HepG2 (cell line): Measurements from ENCODE around the gene SESN2. TPM values are rescaled to one million over a fixed set of nuclear protein-coding genes. Genes with fewer than 3 reads are reported as not detected.

Experiments
- AKAP8 ChIP-seq: sonication (generic); formaldehyde crosslinking; IDR thresholded peaks from 2 replicates; pipeline ENCODE4 v1.5.1; 2020; ENCODE audit warnings: mild to moderate bottlenecking, missing genetic modification reagents
- DRAP1 ChIP-seq: IDR thresholded peaks from 2 replicates; pipeline ENCODE4 v1.6.1; 2016; ENCODE audit warnings: missing genetic modification reagents, missing compliant biosample characterization
- FOXA1 ChIP-seq, 2 experiments: fragments of 450-650 bp in 1 of 2; sonication (generic) in 1 of 2; formaldehyde crosslinking in 1 of 2; IDR thresholded peaks; 2 replicates each; pipeline versions ENCODE4 v1.4.0 to v1.6.1; 2016 to 2020; ENCODE audit warnings: missing genetic modification reagents in 1 of 2
- FOXP1 ChIP-seq, 2 experiments: fragments of 450-650 bp in 1 of 2; IDR thresholded peaks; 2 replicates each; pipeline ENCODE4 v1.6.1; 2017 to 2018; ENCODE audit warnings: antibody characterized with exemption in 1 of 2
- HNRNPL ChIP-seq: fragments of 200-400 bp; formaldehyde crosslinking; IDR thresholded peaks from 2 replicates; pipeline ENCODE4 v1.6.1; 2017; ENCODE audit warnings: mild to moderate bottlenecking, low read depth, low read length
- IRF1 ChIP-seq: sonication (generic); formaldehyde crosslinking; IDR thresholded peaks from 2 replicates; pipeline ENCODE4 v1.4.0; 2020; ENCODE audit warnings: low read depth, mild to moderate bottlenecking, missing genetic modification reagents
- MTF2 ChIP-seq: sonication (generic); formaldehyde crosslinking; IDR thresholded peaks from 2 replicates; pipeline ENCODE4 v1.5.0; 2020; ENCODE audit warnings: missing genetic modification reagents, borderline replicate concordance
- MZF1 ChIP-seq: sonication (generic); formaldehyde crosslinking; IDR thresholded peaks from 2 replicates; pipeline ENCODE4 v1.8.1; 2023; ENCODE audit warnings: mild to moderate bottlenecking, missing genetic modification reagents, borderline replicate concordance
- PCBP1 ChIP-seq: fragments of 200-400 bp; formaldehyde crosslinking; IDR thresholded peaks from 2 replicates; pipeline ENCODE4 v1.6.1; 2017; ENCODE audit warnings: mild to moderate bottlenecking, low read depth, low read length, borderline replicate concordance
- POLR2AphosphoS5 ChIP-seq: IDR thresholded peaks from 2 replicates; pipeline ENCODE4 v1.6.1; 2012; ENCODE audit warnings: low read depth, low read length
- SALL1 ChIP-seq: sonication (generic); formaldehyde crosslinking; IDR thresholded peaks from 2 replicates; pipeline ENCODE4 v1.8.0; 2022; ENCODE audit warnings: mild to moderate bottlenecking, missing genetic modification reagents
- SALL2 ChIP-seq: sonication (generic); formaldehyde crosslinking; IDR thresholded peaks from 2 replicates; pipeline ENCODE4 v1.8.1; 2023; ENCODE audit warnings: mild to moderate bottlenecking, missing genetic modification reagents, inconsistent platforms
- SMARCC2 ChIP-seq: fragments of 450-650 bp; IDR thresholded peaks from 2 replicates; pipeline ENCODE4 v1.6.1; 2017; ENCODE audit warnings: antibody characterized with exemption, mild to moderate bottlenecking
- TP53 ChIP-seq: sonication (generic); formaldehyde crosslinking; conservative IDR thresholded peaks from 2 replicates; pipeline ENCODE4 v1.4.0; 2020; ENCODE audit warnings: missing genetic modification reagents
- XRCC5 ChIP-seq: fragments of 200-400 bp; formaldehyde crosslinking; optimal IDR thresholded peaks from 2 replicates; pipeline ENCODE3; 2017; ENCODE audit warnings: mild to moderate bottlenecking, low read length
- ZBTB34 ChIP-seq: sonication (generic); formaldehyde crosslinking; IDR thresholded peaks from 2 replicates; pipeline ENCODE4 v1.8.0; 2022; ENCODE audit warnings: mild to moderate bottlenecking, missing genetic modification reagents
- ZBTB4 ChIP-seq: sonication (generic); formaldehyde crosslinking; IDR thresholded peaks from 2 replicates; pipeline ENCODE4 v1.4.0; 2020; ENCODE audit warnings: missing genetic modification reagents, mild to moderate bottlenecking, borderline replicate concordance
- ZBTB8A ChIP-seq: sonication (generic); formaldehyde crosslinking; IDR thresholded peaks from 2 replicates; pipeline ENCODE4 v1.4.0; 2020; ENCODE audit warnings: mild to moderate bottlenecking, low read depth, missing genetic modification reagents, borderline replicate concordance
- ZFP41 ChIP-seq: sonication (generic); formaldehyde crosslinking; IDR thresholded peaks from 2 replicates; pipeline ENCODE4 v1.4.0; 2020; ENCODE audit warnings: mild to moderate bottlenecking, missing genetic modification reagents, borderline replicate concordance
- ZNF138 ChIP-seq: sonication (generic); formaldehyde crosslinking; IDR thresholded peaks from 2 replicates; pipeline ENCODE4 v1.5.0; 2020; ENCODE audit warnings: mild to moderate bottlenecking, low read depth, missing genetic modification reagents
- ZNF432 ChIP-seq: sonication (generic); formaldehyde crosslinking; IDR thresholded peaks from 2 replicates; pipeline ENCODE4 v1.5.0; 2020; ENCODE audit warnings: missing genetic modification reagents, mild to moderate bottlenecking, borderline replicate concordance
- ZNF557 ChIP-seq: sonication (generic); formaldehyde crosslinking; IDR thresholded peaks from 2 replicates; pipeline ENCODE4 v1.4.0; 2020; ENCODE audit warnings: missing genetic modification reagents
- ZNF619 ChIP-seq: sonication (generic); formaldehyde crosslinking; IDR thresholded peaks from 2 replicates; pipeline ENCODE4 v1.4.0; 2020; ENCODE audit warnings: mild to moderate bottlenecking, missing genetic modification reagents
- ZNF841 ChIP-seq: sonication (generic); formaldehyde crosslinking; IDR thresholded peaks from 2 replicates; pipeline ENCODE4 v1.8.1; 2023; ENCODE audit warnings: missing genetic modification reagents, borderline replicate concordance
- polyA plus RNA-seq, 8 experiments: library from polyadenylated mRNA; depleted of rRNA in 3 of 8; stranded (reverse) in 7 of 8; unstranded in 1 of 8; fragments of >200 nt; fragmentation: Illumina TruSeq in 4 of 8; extraction: Trizol in 4 of 8; gene quantifications; 2 replicates each; pipeline versions ENCODE4 v1.2.1 to v1.2.3, GENCODE V29; 2011 to 2016; ENCODE audit warnings: low read depth in 4 of 8, missing spikeins in 1 of 8, mixed read lengths in 1 of 8; ENCODE audit not compliant: insufficient read depth in 1 of 8
- total RNA-seq, 5 experiments: library from RNA; depleted of rRNA; stranded (reverse); fragments of >200 nt; fragmentation: Illumina TruSeq; extraction: Trizol; gene quantifications; 2 replicates each; pipeline ENCODE4 v1.2.3, GENCODE V29; 2016; ENCODE audit warnings: low read depth in 1 of 5

The SESN2 gene
- total and polyA plus RNA-seq, 2 of the 13 experiments (the other 11 are each of a cell fraction or from before 2014, with no cell fraction given), result 13.2 to 19.1 TPM

GRCh38 chr1:28296401-28297261 is 37.3 kb downstream of the SESN2 start (continued):
- TF ChIP-seq ZBTB4 (CRISPR knock-in tag), result no peak
- no peak for TF ChIP-seq FOXP1 (IDR thresholded peaks at IDR 0.05)
- peak; percentile 78 for TF ChIP-seq FOXP1 (CRISPR knock-in tag; IDR thresholded peaks at IDR 0.05)
- TF ChIP-seq ZFP41, result no peak
- TF ChIP-seq SALL2, result no peak
- no peak for TF ChIP-seq ZNF841 (CRISPR knock-in tag)
- TF ChIP-seq MTF2, result peak; percentile 61; the same call in 1 of the 2 replicates
- peak; percentile 96 for TF ChIP-seq SALL1
- TF ChIP-seq ZBTB8A (CRISPR knock-in tag), result no peak
- no peak for TF ChIP-seq ZNF619 (CRISPR knock-in tag)
- TF ChIP-seq IRF1 (CRISPR knock-in tag), result no peak
- no peak for TF ChIP-seq TP53 (CRISPR knock-in tag)
- peak; percentile 68 for TF ChIP-seq XRCC5
- TF ChIP-seq MZF1 (CRISPR knock-in tag), result no peak
- TF ChIP-seq PCBP1, result no peak
- no peak for TF ChIP-seq ZNF432 (CRISPR knock-in tag)
- TF ChIP-seq HNRNPL, result no peak
- 0 out of 2 replicates have a peak, but pooled peaks have one; percentile 18 for TF ChIP-seq ZBTB34 (CRISPR knock-in tag)
- no peak; the same call in 1 of the 2 replicates for TF ChIP-seq POLR2AphosphoS5
- TF ChIP-seq SMARCC2, result no peak
- no peak for TF ChIP-seq ZNF138 (CRISPR knock-in tag)
- TF ChIP-seq DRAP1, result peak; percentile 59
- 0 out of 2 replicates have a peak, but pooled peaks have one; percentile 60 for TF ChIP-seq AKAP8 (CRISPR knock-in tag)
- TF ChIP-seq ZNF557 (CRISPR knock-in tag), result no peak
- no peak for TF ChIP-seq FOXA1 (IDR thresholded peaks at IDR 0.05)
- 0 out of 2 replicates have a peak, but pooled peaks have one; percentile 14 for TF ChIP-seq FOXA1 (CRISPR knock-in tag; IDR thresholded peaks at IDR 0.05)
